Lower leg skin (tissue), 3 donors: ENCODE results near the gene SMAD6.

Source experiments
- CTCF ChIP-seq, 3 donors: fragments of 450-650 bp; IDR thresholded peaks; one replicate each; pipeline ENCODE4 v1.5.1; 2016; ENCODE audit warnings: antibody characterized with exemption in 3 of 3, mild to moderate bottlenecking in 3 of 3, moderate library complexity in 2 of 3
- POLR2A ChIP-seq, 2 donors: fragments of 450-650 bp; IDR thresholded peaks; one replicate each; pipeline ENCODE4 v1.6.1; 2016 to 2017; ENCODE audit warnings: antibody characterized with exemption in 2 of 2, mild to moderate bottlenecking in 1 of 2, moderate library complexity in 1 of 2

- TF ChIP-seq CTCF (IDR thresholded peaks at IDR 0.05) (no peak), POLR2A (IDR thresholded peaks at IDR 0.05) (no peak)
Measured at GRCh38 chr15:66786708-66787488, 84.9 kb downstream of the SMAD6 start.
